MM.1S (cell line): ENCODE results near the gene SPACA9.

Experiments used
- DNase-seq: peaks from one replicate; pipeline ENCODE4 v3.0.0-alpha.2; 2015
- H2AFZ ChIP-seq: fragments of 300-600 bp; sonication (generic); 2 replicates; pipeline ENCODE4 v1.6.0; 2016; ENCODE audit warnings: antibody characterized with exemption, low read length
- H3F3A ChIP-seq: fragments of 300-600 bp; sonication (generic); 2 replicates; pipeline ENCODE4 v1.6.1; 2016; ENCODE audit warnings: mild to moderate bottlenecking, antibody characterized with exemption, low read length, moderate library complexity, mixed read lengths; ENCODE audit not compliant: insufficient read depth
- H3K27ac ChIP-seq: fragments of 300-600 bp; sonication (generic); 2 replicates; pipeline ENCODE4 v1.5.1; 2016; ENCODE audit warnings: mild to moderate bottlenecking, low read length
- H3K27me3 ChIP-seq: fragments of 300-600 bp; sonication (generic); replicated peaks from 2 replicates; pipeline ENCODE4 v1.6.0; 2016; ENCODE audit warnings: low read length; ENCODE audit not compliant: insufficient read depth
- H3K36me3 ChIP-seq: fragments of 300-600 bp; sonication (generic); replicated peaks from 2 replicates; pipeline ENCODE4 v1.6.1; 2016; ENCODE audit warnings: mild to moderate bottlenecking, low read length, mixed read lengths; ENCODE audit not compliant: insufficient read depth
- H3K4me1 ChIP-seq: fragments of 300-600 bp; sonication (generic); 2 replicates; pipeline ENCODE4 v1.6.1; 2016; ENCODE audit warnings: low read length, mixed read lengths
- H3K4me2 ChIP-seq: fragments of 300-600 bp; sonication (generic); 2 replicates; pipeline ENCODE4 v1.6.0; 2016; ENCODE audit warnings: low read depth, low read length
- H3K4me3 ChIP-seq: fragments of 300-600 bp; sonication (generic); 2 replicates; pipeline ENCODE4 v1.5.1; 2016; ENCODE audit warnings: low read length, mixed read lengths
- H3K79me2 ChIP-seq: fragments of 300-600 bp; sonication (generic); 2 replicates; pipeline ENCODE4 v1.6.1; 2016; ENCODE audit warnings: mixed run types, low read length, mixed read lengths
- H3K9ac ChIP-seq: fragments of 300-600 bp; sonication (generic); 2 replicates; pipeline ENCODE4 v1.6.1; 2016; ENCODE audit warnings: low read length, mixed read lengths
- H3K9me2 ChIP-seq: fragments of 300-600 bp; sonication (generic); replicated peaks from 2 replicates; pipeline ENCODE4 v1.6.1; 2016; ENCODE audit warnings: mild to moderate bottlenecking, low read length, mixed read lengths; ENCODE audit not compliant: insufficient read depth
- H3K9me3 ChIP-seq: fragments of 300-600 bp; sonication (generic); replicated peaks from 2 replicates; pipeline ENCODE4 v1.6.1; 2016; ENCODE audit warnings: mild to moderate bottlenecking, low read length, mixed read lengths; ENCODE audit not compliant: insufficient read depth
- H4K20me1 ChIP-seq: fragments of 300-600 bp; sonication (generic); 2 replicates; pipeline ENCODE4 v1.6.1; 2016; ENCODE audit warnings: mild to moderate bottlenecking, low read length, moderate library complexity, mixed read lengths; ENCODE audit not compliant: insufficient read depth
- EZH2 ChIP-seq: fragments of 300-600 bp; sonication (generic); optimal IDR thresholded peaks from 2 replicates; pipeline ENCODE3; 2017; ENCODE audit warnings: low read depth, mild to moderate bottlenecking, antibody characterized with exemption, low read length, mixed read lengths
- EZH2phosphoT487 ChIP-seq: fragments of 300-600 bp; sonication (generic); IDR thresholded peaks from 2 replicates; pipeline ENCODE4 v1.6.1; 2018; ENCODE audit warnings: antibody characterized with exemption, low read length
- TF ChIP-seq, protein P1 (sequence below): fragments of 300-600 bp; sonication (generic); IDR thresholded peaks from 2 replicates; pipeline ENCODE4 v1.5.1; 2016; ENCODE audit warnings: antibody characterized with exemption, low read length, mixed read lengths

SPACA9 gene

DNA sequence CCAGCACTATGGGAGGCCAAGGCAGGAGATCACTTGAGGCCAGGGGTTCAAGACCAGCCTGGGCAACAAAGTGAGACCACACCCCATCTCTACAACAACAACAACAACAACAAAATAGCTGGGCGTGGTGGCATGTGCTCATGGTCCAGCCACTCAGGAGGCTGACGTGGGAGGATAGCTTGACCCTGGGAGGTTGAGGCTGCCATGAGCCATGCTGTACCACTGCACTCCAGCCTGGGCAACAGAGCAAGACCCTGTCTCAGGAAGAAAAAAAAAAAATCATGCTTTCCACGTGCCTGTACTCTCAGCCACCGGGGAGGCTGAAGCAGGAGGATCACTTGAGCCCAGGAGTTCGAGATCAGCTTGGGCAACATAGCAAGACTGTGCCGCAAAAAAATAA, 36.2 kb downstream of the SPACA9 start:
- no peaks in the 10 kb centered on the region for H3K27me3 ChIP-seq
- H3K9me3 ChIP-seq = no peaks in the 10 kb centered on the region
- no peaks in the 10 kb centered on the region for H3K36me3 ChIP-seq
- no peaks in the 10 kb centered on the region for H3K4me1 ChIP-seq
- H3K9me2 ChIP-seq = no peaks in the 10 kb centered on the region
- DNase-seq = no peak
- H3K4me3 ChIP-seq = no peak overlapping the region
- no peaks in the 10 kb centered on the region for H4K20me1 ChIP-seq
- H3K9ac ChIP-seq = no peak overlapping the region
- no peak overlapping the region for H2AFZ ChIP-seq
- H3K79me2 ChIP-seq = no peaks in the 10 kb centered on the region
- H3K27ac ChIP-seq = no peak overlapping the region
- H3F3A ChIP-seq = no peaks in the 10 kb centered on the region
- H3K4me2 ChIP-seq = no peak overlapping the region
- no peak for TF ChIP-seq EZH2

GRCh38 chr9:132919614-132920268, 41.0 kb downstream of the SPACA9 start:
- no peak for TF ChIP-seq EZH2phosphoT487
- no peak for TF ChIP-seq EZH2
- TF ChIP-seq, protein P1, sequence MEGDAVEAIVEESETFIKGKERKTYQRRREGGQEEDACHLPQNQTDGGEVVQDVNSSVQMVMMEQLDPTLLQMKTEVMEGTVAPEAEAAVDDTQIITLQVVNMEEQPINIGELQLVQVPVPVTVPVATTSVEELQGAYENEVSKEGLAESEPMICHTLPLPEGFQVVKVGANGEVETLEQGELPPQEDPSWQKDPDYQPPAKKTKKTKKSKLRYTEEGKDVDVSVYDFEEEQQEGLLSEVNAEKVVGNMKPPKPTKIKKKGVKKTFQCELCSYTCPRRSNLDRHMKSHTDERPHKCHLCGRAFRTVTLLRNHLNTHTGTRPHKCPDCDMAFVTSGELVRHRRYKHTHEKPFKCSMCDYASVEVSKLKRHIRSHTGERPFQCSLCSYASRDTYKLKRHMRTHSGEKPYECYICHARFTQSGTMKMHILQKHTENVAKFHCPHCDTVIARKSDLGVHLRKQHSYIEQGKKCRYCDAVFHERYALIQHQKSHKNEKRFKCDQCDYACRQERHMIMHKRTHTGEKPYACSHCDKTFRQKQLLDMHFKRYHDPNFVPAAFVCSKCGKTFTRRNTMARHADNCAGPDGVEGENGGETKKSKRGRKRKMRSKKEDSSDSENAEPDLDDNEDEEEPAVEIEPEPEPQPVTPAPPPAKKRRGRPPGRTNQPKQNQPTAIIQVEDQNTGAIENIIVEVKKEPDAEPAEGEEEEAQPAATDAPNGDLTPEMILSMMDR = no peak
- Histone ChIP-seq H3K4me3 (no peak overlapping the region), H3K36me3 (peaks cover 13% of the 10 kb centered on the region), H3F3A (no peaks in the 10 kb centered on the region), H3K9me2 (no peaks in the 10 kb centered on the region), H2AFZ (no peak overlapping the region), H3K27ac (no peak overlapping the region), H3K9ac (no peak overlapping the region), H3K79me2 (no peaks in the 10 kb centered on the region), H4K20me1 (no peaks in the 10 kb centered on the region), H3K4me1 (no peaks in the 10 kb centered on the region), H3K4me2 (no peak overlapping the region), H3K9me3 (no peaks in the 10 kb centered on the region), H3K27me3 (no peaks in the 10 kb centered on the region)
- DNase-seq = no peak

GRCh38 chr9:132923346-132923902, 44.7 kb downstream of the SPACA9 start:
- Histone ChIP-seq H3K4me2 (no peak overlapping the region), H3K79me2 (no peaks in the 10 kb centered on the region), H2AFZ (no peak overlapping the region), H3K27ac (no peak overlapping the region), H3K4me1 (no peaks in the 10 kb centered on the region), H3K9ac (no peak overlapping the region), H3K4me3 (no peak overlapping the region), H3K36me3 (peaks cover 18% of the 10 kb centered on the region), H3K9me2 (no peaks in the 10 kb centered on the region), H4K20me1 (no peaks in the 10 kb centered on the region), H3K9me3 (no peaks in the 10 kb centered on the region), H3K27me3 (no peaks in the 10 kb centered on the region), H3F3A (no peaks in the 10 kb centered on the region)
- no peak for TF ChIP-seq EZH2phosphoT487
- TF ChIP-seq EZH2 = no peak
- TF ChIP-seq, protein P1 = no peak
- no peak for DNase-seq

GRCh38 chr9:132927704-132928103, 49.0 kb downstream of the SPACA9 start:
- Histone ChIP-seq H3K36me3 (peaks cover 17% of the 10 kb centered on the region), H2AFZ (no peak overlapping the region), H3K9me3 (no peaks in the 10 kb centered on the region), H3K27ac (no peak overlapping the region), H3K4me2 (no peak overlapping the region), H3K4me1 (no peaks in the 10 kb centered on the region), H3K9me2 (no peaks in the 10 kb centered on the region), H4K20me1 (no peaks in the 10 kb centered on the region), H3K79me2 (0 out of 2 replicates have a peak, but pooled peaks cover 4% of the 10 kb centered on the region), H3K27me3 (no peaks in the 10 kb centered on the region), H3K9ac (no peak overlapping the region), H3K4me3 (no peak overlapping the region), H3F3A (no peaks in the 10 kb centered on the region)
- TF ChIP-seq EZH2phosphoT487 (no peak), EZH2 (no peak)
- TF ChIP-seq, protein P1 = no peak
- DNase-seq = no peak
